ENCODE measurements around the gene HMCN2.

DNA sequence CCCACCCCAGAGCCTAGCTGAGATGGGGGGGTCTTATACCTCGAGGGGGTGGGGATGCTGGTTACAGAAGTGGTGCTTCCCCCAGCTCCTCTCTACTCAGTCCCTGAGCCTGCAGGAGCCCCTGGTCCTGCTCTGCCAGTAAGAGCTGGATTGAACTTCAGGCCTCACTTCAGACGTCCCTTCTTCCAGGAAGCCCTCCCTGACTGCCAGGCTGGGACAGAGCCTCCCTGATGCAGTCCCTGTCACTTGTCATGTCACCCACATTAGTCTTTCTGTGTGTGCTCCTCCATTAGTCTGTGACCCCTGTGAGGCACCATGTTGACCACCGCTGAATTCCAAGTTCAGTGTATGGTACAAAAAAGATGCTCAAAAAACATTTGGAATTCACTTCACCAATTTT lies 100.5 kb downstream of the HMCN2 start:
- TF ChIP-seq, protein P1, sequence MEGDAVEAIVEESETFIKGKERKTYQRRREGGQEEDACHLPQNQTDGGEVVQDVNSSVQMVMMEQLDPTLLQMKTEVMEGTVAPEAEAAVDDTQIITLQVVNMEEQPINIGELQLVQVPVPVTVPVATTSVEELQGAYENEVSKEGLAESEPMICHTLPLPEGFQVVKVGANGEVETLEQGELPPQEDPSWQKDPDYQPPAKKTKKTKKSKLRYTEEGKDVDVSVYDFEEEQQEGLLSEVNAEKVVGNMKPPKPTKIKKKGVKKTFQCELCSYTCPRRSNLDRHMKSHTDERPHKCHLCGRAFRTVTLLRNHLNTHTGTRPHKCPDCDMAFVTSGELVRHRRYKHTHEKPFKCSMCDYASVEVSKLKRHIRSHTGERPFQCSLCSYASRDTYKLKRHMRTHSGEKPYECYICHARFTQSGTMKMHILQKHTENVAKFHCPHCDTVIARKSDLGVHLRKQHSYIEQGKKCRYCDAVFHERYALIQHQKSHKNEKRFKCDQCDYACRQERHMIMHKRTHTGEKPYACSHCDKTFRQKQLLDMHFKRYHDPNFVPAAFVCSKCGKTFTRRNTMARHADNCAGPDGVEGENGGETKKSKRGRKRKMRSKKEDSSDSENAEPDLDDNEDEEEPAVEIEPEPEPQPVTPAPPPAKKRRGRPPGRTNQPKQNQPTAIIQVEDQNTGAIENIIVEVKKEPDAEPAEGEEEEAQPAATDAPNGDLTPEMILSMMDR (IDR thresholded peaks at IDR 0.05), result no peak
- TF ChIP-seq MYBL2 (CRISPR knock-in tag; IDR thresholded peaks at IDR 0.05) (no peak), JUN (CRISPR knock-in tag; IDR thresholded peaks at IDR 0.05) (no peak), NR3C1 (CRISPR knock-in tag; conservative IDR thresholded peaks at IDR 0.05; ENCODE audit: low read depth) (no peak), NFYB (CRISPR knock-in tag; conservative IDR thresholded peaks at IDR 0.05; ENCODE audit: low read depth) (no peak), ZNF232 (CRISPR knock-in tag; IDR thresholded peaks at IDR 0.05) (no peak), ZNF671 (CRISPR knock-in tag; IDR thresholded peaks at IDR 0.05) (no peak), RELA (CRISPR knock-in tag; IDR thresholded peaks at IDR 0.05; ENCODE audit: borderline replicate concordance) (no peak), CREM (CRISPR knock-in tag; IDR thresholded peaks at IDR 0.05) (no peak), TEAD4 (CRISPR knock-in tag; IDR thresholded peaks at IDR 0.05) (no peak), RORB (CRISPR knock-in tag; IDR thresholded peaks at IDR 0.05) (no peak)
- TF ChIP-seq, protein P2, sequence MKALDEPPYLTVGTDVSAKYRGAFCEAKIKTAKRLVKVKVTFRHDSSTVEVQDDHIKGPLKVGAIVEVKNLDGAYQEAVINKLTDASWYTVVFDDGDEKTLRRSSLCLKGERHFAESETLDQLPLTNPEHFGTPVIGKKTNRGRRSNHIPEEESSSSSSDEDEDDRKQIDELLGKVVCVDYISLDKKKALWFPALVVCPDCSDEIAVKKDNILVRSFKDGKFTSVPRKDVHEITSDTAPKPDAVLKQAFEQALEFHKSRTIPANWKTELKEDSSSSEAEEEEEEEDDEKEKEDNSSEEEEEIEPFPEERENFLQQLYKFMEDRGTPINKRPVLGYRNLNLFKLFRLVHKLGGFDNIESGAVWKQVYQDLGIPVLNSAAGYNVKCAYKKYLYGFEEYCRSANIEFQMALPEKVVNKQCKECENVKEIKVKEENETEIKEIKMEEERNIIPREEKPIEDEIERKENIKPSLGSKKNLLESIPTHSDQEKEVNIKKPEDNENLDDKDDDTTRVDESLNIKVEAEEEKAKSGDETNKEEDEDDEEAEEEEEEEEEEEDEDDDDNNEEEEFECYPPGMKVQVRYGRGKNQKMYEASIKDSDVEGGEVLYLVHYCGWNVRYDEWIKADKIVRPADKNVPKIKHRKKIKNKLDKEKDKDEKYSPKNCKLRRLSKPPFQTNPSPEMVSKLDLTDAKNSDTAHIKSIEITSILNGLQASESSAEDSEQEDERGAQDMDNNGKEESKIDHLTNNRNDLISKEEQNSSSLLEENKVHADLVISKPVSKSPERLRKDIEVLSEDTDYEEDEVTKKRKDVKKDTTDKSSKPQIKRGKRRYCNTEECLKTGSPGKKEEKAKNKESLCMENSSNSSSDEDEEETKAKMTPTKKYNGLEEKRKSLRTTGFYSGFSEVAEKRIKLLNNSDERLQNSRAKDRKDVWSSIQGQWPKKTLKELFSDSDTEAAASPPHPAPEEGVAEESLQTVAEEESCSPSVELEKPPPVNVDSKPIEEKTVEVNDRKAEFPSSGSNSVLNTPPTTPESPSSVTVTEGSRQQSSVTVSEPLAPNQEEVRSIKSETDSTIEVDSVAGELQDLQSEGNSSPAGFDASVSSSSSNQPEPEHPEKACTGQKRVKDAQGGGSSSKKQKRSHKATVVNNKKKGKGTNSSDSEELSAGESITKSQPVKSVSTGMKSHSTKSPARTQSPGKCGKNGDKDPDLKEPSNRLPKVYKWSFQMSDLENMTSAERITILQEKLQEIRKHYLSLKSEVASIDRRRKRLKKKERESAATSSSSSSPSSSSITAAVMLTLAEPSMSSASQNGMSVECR (CRISPR knock-in tag; IDR thresholded peaks at IDR 0.05; ENCODE audit: borderline replicate concordance), result no peak
- TF ChIP-seq, protein P3, sequence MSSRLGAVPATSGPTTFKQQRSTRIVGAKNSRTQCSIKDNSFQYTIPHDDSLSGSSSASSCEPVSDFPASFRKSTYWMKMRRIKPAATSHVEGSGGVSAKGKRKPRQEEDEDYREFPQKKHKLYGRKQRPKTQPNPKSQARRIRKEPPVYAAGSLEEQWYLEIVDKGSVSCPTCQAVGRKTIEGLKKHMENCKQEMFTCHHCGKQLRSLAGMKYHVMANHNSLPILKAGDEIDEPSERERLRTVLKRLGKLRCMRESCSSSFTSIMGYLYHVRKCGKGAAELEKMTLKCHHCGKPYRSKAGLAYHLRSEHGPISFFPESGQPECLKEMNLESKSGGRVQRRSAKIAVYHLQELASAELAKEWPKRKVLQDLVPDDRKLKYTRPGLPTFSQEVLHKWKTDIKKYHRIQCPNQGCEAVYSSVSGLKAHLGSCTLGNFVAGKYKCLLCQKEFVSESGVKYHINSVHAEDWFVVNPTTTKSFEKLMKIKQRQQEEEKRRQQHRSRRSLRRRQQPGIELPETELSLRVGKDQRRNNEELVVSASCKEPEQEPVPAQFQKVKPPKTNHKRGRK (CRISPR knock-in tag; IDR thresholded peaks at IDR 0.05; ENCODE audit: borderline replicate concordance), result no peak
- TF ChIP-seq, protein P4, sequence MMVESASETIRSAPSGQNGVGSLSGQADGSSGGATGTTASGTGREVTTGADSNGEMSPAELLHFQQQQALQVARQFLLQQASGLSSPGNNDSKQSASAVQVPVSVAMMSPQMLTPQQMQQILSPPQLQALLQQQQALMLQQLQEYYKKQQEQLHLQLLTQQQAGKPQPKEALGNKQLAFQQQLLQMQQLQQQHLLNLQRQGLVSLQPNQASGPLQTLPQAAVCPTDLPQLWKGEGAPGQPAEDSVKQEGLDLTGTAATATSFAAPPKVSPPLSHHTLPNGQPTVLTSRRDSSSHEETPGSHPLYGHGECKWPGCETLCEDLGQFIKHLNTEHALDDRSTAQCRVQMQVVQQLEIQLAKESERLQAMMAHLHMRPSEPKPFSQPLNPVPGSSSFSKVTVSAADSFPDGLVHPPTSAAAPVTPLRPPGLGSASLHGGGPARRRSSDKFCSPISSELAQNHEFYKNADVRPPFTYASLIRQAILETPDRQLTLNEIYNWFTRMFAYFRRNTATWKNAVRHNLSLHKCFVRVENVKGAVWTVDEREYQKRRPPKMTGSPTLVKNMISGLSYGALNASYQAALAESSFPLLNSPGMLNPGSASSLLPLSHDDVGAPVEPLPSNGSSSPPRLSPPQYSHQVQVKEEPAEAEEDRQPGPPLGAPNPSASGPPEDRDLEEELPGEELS (CRISPR knock-in tag; IDR thresholded peaks at IDR 0.05), result no peak

Data from WTC11 (cell line).